IMR-90 (cell line): ENCODE results near the gene ASTN2.

Experiments used
- RCOR1 ChIP-seq: IDR thresholded peaks from 2 replicates; pipeline ENCODE4 v1.6.1; 2012; ENCODE audit warnings: mild to moderate bottlenecking, low read length, improper control_type of control experiment; ENCODE audit not compliant: insufficient replicate concordance
- TF ChIP-seq, protein P1 (sequence below): conservative IDR thresholded peaks from 2 replicates; pipeline ENCODE4 v1.5.1; 2012; ENCODE audit warnings: mild to moderate bottlenecking, low read depth, low read length, improper control_type of control experiment

DNA sequence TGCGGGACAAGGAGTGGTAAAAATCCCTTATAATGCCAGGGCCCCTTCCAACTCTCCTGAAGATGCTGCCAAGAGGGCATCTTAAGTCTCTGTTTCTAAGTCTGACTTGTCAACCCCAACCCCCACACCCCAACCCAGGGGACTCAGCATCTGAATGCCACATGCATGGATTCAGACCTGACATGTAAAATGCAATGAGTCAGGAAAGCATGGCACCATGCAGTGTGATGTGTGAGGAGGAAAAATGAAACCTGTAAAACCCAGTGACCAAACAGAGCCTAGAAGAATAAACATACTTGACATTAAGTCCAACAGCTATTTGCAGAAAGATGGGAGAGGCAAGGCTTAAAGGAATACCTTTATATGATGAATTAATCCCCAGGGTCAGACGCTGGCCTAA is 112.4 kb downstream of the ASTN2 start:
- TF ChIP-seq, protein P1, sequence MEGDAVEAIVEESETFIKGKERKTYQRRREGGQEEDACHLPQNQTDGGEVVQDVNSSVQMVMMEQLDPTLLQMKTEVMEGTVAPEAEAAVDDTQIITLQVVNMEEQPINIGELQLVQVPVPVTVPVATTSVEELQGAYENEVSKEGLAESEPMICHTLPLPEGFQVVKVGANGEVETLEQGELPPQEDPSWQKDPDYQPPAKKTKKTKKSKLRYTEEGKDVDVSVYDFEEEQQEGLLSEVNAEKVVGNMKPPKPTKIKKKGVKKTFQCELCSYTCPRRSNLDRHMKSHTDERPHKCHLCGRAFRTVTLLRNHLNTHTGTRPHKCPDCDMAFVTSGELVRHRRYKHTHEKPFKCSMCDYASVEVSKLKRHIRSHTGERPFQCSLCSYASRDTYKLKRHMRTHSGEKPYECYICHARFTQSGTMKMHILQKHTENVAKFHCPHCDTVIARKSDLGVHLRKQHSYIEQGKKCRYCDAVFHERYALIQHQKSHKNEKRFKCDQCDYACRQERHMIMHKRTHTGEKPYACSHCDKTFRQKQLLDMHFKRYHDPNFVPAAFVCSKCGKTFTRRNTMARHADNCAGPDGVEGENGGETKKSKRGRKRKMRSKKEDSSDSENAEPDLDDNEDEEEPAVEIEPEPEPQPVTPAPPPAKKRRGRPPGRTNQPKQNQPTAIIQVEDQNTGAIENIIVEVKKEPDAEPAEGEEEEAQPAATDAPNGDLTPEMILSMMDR, result no peak
- TF ChIP-seq RCOR1, result no peak
